Breast epithelium (tissue), 3 donors: ENCODE data around the gene MRC2.

Experiments
- CTCF ChIP-seq, 3 donors: fragments of 450-650 bp; IDR thresholded peaks; one replicate each; pipeline ENCODE4 v1.5.1; 2016 to 2017; ENCODE audit warnings: antibody characterized with exemption in 3 of 3, mild to moderate bottlenecking in 3 of 3, moderate library complexity in 3 of 3
- POLR2A ChIP-seq: fragments of 450-650 bp; IDR thresholded peaks from one replicate; pipeline ENCODE4 v1.6.1; 2016; ENCODE audit warnings: antibody characterized with exemption, mild to moderate bottlenecking, moderate library complexity
- POLR2AphosphoS5 ChIP-seq, 3 donors: sonication (generic); formaldehyde crosslinking; IDR thresholded peaks; one replicate each; pipeline ENCODE4 v1.6.1; 2017; ENCODE audit warnings: antibody characterized with exemption in 3 of 3

- no peak for TF ChIP-seq CTCF (IDR thresholded peaks at IDR 0.05)
- no peak for TF ChIP-seq POLR2A
- no peak for TF ChIP-seq POLR2AphosphoS5 (IDR thresholded peaks at IDR 0.05)
These were observed 75.3 kb downstream of the MRC2 start for GRCh38 chr17:62702746-62703260.
